T-helper 9 cell (primary cell): Measurements from ENCODE around the gene SH3RF3.

Experiments
- DNase-seq: peaks from one replicate; pipeline ENCODE4 v3.0.0-alpha.2; 2020

The SH3RF3 gene

GRCh38 chr2:109459485-109459884 is 330.5 kb downstream of the SH3RF3 start:
- no peak for DNase-seq

DNA sequence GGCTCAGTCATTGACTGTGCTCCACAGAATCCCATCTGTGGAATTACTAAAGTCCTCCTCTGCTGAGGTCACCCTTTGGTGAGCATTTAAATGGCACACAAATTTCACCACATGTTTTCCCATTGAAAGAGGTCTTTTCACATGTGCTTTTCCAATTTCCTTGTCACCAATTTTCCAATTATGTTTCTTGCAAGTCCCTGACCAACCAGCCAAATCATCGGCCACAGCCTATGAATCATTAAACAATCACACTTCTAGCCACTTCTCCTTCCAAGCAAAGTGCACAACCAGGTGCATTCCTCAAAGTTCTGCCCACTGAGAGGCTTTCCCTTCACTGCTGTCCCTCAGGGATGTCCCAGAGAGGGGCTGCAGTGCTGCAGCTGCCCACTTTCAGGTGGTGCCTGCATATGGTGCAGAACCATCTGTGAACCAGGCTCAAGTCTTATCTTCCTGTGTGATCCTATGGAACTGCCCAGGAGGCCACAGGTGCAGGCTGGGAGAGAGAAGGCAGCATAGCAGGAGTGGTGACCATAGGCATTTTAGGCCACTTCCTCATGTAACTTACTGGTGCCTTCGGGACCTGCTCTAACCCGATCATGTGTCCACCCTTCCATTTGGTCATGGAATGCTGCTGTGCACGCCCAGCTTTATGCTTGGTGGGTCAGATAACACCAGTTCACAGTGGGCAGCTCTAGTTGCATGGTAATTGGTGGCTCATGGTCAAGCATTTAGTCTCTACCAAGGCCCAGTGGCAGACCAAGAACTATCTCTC is 331.7 kb downstream of the SH3RF3 start:
- DNase-seq: no peak

- DNase-seq: no peak
Observed at GRCh38 chr2:109463236-109463635, 334.2 kb downstream of the SH3RF3 start.

DNA sequence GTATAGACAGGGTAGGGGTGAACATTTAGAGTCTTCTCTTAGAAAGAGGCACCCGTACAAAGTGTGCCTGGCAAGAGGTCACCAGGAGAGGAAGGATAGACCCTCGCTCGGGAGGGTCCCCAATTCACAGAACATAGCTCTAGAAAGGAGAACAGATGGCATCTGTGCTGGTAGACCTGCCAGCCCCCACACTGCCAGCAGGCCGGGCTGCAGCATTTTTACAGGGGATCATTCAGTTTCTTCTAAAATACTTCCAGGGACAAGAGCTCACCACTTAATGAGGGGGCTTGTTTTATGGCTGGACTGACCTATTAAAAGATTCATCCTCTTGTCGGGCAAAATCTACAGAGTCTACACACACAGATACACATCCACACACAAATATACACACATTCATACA is 334.9 kb downstream of the SH3RF3 start:
- DNase-seq: no peak

DNA sequence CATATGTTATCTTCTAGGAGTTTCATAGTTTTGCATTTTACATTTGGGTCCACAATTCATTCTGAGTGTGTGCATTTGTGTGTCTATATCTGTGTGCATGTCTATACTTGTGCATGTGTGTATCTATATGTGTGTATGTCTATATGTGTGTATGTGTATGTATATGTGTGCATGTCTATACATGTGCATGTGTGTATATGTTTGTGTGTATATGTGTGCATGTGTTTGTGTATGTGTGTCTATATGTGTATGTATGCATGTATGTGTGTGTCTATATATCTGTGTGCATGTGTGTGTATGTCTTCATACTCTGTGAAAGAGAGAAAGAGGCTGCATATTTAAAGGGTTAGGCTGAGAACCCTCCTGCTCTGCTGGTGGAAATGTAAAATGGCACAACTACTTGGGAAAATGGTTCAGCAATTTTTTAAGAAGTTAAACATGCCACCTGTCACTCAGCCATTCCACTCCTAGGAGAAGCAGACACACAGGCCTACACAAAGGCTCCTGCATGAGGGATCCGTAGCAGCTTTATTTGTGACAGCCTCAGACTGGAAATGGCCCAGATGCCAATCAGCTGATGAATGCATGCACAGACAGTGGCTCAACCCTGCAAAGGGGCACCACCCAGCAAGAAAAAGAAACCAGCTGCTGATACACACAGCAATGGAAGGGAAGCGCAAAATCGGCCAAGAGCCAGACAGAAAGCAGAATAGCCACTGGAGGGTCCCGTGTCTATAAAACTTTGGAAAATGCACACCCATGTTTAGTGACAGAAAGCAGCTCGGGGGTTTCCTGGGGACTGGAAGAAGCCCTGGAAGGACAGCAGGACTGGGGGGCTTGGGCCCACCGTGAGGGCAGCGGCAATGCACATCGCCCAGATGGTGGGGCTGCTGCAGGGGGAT is 337.9 kb downstream of the SH3RF3 start:
- DNase-seq: no peak

GRCh38 chr2:109467701-109468100 is 338.7 kb downstream of the SH3RF3 start:
- DNase-seq: no peak

- no peak for DNase-seq
Observed at GRCh38 chr2:109468893-109469292, 339.9 kb downstream of the SH3RF3 start.

- no peak for DNase-seq
Observed at GRCh38 chr2:109471658-109472057, 342.7 kb downstream of the SH3RF3 start.

DNA sequence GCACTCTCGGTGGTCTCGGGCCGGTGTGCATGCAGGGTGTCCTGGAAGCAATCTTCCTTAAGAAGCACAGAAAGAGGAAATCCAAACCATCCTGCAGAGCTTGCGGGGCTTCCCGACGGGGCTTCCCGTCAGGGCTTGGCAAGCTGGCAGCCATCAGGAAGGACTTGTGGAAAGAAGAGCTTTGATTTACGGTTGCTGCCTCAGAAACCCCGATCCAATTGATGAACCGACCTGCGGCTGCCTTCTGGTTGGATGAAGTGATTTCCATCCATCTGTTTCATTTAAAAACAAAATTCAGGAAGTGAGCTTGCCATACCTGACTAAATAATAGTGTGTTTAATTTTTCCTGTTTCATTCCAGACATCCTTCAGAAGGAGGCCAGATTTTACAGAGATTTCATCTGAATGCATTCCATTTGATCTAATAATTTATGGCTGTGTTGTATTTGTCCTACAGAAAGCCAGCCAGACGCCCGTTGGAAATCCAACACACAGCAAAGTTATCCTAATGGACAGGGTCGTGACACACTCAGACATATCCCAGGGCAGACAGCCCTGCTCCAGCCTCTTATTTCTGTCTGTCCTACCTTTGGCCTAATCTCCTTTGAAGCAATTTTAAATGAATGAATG is 343.4 kb downstream of the SH3RF3 start:
- no peak for DNase-seq

- no peak for DNase-seq
Observed at GRCh38 chr2:109472974-109473373, 344.0 kb downstream of the SH3RF3 start.

DNA sequence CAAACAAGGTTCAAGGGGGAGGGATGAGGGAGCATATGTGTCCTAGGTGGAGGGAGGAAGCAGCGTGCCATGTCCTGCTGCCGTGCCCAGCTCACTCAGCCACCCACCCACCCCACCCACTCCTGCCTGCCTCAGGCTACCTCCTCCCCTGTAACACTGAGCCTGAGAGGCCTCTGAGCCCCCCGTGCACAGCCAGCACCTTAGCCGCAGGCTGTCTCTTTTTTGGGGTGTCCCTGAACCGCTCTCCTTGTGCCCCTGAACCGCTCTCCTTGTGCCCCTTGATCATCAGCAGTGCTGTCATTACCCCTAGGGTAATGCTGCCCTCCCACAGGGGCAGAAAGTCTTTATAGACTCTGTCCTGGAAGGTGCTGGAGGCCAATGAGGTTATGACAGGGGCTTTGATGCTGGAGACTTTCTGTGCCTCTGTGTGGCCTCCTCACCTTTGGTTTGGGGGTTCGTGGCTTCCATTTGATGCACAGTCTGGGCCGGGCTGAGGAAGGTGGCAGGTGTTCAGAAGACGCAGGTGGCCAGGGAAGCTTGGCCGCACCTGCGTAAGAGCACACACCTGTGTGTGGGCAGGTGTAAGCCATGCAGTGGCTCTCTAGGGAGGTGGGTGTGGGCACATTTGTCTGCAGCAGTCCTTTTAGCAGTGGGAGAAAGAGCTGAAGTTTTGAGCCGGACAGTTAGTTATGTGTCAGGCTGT is 344.8 kb downstream of the SH3RF3 start:
- no peak for DNase-seq

DNA sequence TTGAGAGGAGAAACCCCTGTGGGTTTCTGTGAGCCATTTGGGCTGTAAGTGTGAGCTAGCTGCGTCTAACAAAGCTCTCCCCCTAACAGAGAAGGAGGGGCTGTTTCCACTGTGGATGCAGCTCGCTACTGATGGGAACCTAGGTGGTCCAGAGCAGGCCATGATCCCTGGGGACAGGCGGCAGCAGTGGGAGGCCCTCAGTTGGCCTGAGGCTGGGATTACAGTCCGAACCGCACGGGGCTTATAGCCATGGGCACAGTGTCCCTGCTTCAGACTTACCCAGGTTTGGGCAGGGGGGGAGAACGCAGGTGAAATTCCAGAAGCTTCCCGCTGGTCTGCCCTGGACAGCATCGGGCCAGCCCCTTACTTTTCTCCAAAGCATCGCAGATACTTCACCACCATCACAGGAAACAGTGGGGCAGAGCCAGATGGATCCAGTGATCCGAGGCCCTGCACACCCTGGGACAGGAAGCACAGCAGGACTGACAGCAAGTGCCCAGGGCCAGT is 345.4 kb downstream of the SH3RF3 start:
- no peak for DNase-seq

GRCh38 chr2:109475531-109476210 is 346.7 kb downstream of the SH3RF3 start:
- no peak for DNase-seq

DNA sequence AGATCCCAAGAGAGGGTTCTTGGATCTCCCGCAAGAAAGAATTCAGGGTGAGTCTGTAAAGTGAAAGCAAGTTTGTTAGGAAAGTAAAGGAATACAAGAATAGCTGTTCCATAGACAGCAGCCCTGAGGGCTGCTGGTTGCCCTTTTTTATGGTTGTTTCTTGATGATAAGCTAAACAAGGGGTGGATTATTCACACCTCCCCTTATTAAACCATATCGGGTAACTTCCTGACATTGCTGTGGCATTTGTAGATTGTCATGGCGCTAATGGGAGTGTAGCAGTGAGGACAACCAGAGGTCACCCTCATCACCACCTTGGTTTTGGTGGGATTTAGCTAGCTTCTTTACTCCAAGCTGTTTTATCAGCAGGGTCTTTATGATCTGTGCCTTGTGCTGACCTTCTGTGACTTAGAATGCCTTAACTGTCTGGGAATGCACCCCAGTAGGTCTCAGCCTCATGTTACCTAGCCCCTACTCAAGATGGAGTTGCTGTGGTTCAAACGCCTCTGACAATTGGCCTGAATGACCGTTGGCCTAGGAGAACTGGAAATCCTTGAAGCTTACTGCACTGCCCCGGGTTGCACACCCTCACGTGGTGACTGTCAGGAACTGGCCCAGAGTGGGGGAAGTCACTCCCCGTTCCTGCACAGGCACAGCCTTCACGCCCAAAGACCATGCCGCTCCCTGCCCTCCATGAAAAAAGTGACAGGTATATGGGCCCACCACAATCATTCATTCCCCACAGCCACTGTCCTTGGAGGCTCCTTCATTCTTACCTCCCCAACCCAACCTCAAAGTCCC is 347.8 kb downstream of the SH3RF3 start:
- DNase-seq: no peak

- no peak for DNase-seq
Observed at GRCh38 chr2:109478906-109479493, 350.0 kb downstream of the SH3RF3 start.

GRCh38 chr2:109479804-109480203 is 350.8 kb downstream of the SH3RF3 start:
- DNase-seq: no peak

- no peak for DNase-seq
Observed at GRCh38 chr2:109480486-109481195, 351.6 kb downstream of the SH3RF3 start.

GRCh38 chr2:109481196-109481555 is 352.2 kb downstream of the SH3RF3 start:
- DNase-seq: no peak

DNA sequence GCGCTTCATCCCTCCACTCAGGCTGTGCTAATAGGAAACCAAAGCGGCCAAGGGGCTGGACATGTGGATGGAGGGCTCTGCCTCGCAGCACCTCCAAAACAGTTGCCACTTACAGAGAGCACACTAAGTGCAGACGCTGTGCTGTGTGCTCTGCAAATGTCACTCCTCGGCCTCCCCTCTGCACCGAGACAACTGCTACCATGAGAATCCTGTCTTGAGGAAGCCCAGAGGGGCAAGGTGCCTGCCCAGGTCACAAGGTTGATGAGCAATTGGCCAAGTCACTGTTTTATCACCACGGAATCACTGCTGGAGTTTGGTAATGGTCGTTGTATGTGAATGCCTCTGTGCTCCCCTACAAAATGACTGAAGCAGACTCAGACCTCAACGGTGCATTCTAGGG is 352.6 kb downstream of the SH3RF3 start:
- no peak for DNase-seq

GRCh38 chr2:109482361-109482861 is 353.4 kb downstream of the SH3RF3 start:
- DNase-seq: no peak
